Cardiac fibroblast (primary cell): ENCODE measurements around the gene RRP9.

ENCODE experiments used
- DNase-seq, 2 donors: peaks; one replicate each; pipeline versions ENCODE4 v3.0.0 to v3.0.0-alpha.2; 2010; ENCODE audit warnings: low read depth in 2 of 2
- H3K4me3 ChIP-seq, 2 donors: replicated peaks in 1 of 2; 1 replicate in 1 of 2; 2 replicates in 1 of 2; pipeline ENCODE4 v1.5.1; 2011; ENCODE audit warnings: low read depth in 2 of 2, low read length in 2 of 2, mild to moderate bottlenecking in 2 of 2, moderate library complexity in 1 of 2
- CTCF ChIP-seq: IDR thresholded peaks from one replicate; pipeline ENCODE4 v1.5.1; 2011; ENCODE audit warnings: low read depth, mild to moderate bottlenecking, low read length, inconsistent platforms

The RRP9 gene

GRCh38 chr3:51948016-51948580 lies 6.4 kb upstream of the RRP9 start:
- H3K4me3 ChIP-seq = no peak overlapping the region
- DNase-seq = no peak
- no peak for TF ChIP-seq CTCF

- no peak overlapping the region for H3K4me3 ChIP-seq
- DNase-seq = no peak
- no peak for TF ChIP-seq CTCF
Observed at GRCh38 chr3:51947215-51947900, 5.7 kb upstream of the RRP9 start.

GRCh38 chr3:51946796-51947195 lies 5.1 kb upstream of the RRP9 start:
- no peak overlapping the region for H3K4me3 ChIP-seq
- DNase-seq = no peak
- TF ChIP-seq CTCF = no peak

- DNase-seq = no peak
- no peak overlapping the region for H3K4me3 ChIP-seq
- TF ChIP-seq CTCF = no peak
Observed at GRCh38 chr3:51945926-51946705, 4.4 kb upstream of the RRP9 start.

- DNase-seq = no peak
- TF ChIP-seq CTCF = no peak
- no peak overlapping the region for H3K4me3 ChIP-seq
Observed at GRCh38 chr3:51945031-51945840, 3.5 kb upstream of the RRP9 start.

- DNase-seq = no peak
Observed at GRCh38 chr3:51944451-51945021, 2.8 kb upstream of the RRP9 start.

More at GRCh38 chr3:51944451-51945021, 2.8 kb upstream of the RRP9 start:
- no peak for TF ChIP-seq CTCF
- no peak overlapping the region for H3K4me3 ChIP-seq
